ENCODE measurements around the gene GCG.

Gene GCG

GRCh38 chr2:162100579-162100978 is 51.5 kb downstream of the GCG start:
- Histone ChIP-seq H3K27ac (no peak overlapping the region), H3K9me3 (no peaks in the 10 kb centered on the region), H3K4me3 (no peak overlapping the region), H3K27me3 (no peaks in the 10 kb centered on the region), H3K4me1 (no peaks in the 10 kb centered on the region), H3K36me3 (no peaks in the 10 kb centered on the region)
- no peak for TF ChIP-seq CTCF (IDR thresholded peaks at IDR 0.05)
- intact Hi-C loops (cut with DNase I; ENCODE audit: low total_unique reads): no loop called here
- DNase-seq: no peak

GRCh38 chr2:162099836-162100235 is 52.2 kb downstream of the GCG start:
- no peak for DNase-seq
- H3K36me3 ChIP-seq: no peaks in the 10 kb centered on the region
- intact Hi-C loops (cut with DNase I; ENCODE audit: low total_unique reads): no loop called here
- H3K9me3 ChIP-seq: no peaks in the 10 kb centered on the region
- no peaks in the 10 kb centered on the region for H3K27me3 ChIP-seq
- TF ChIP-seq CTCF (IDR thresholded peaks at IDR 0.05): no peak
- no peaks in the 10 kb centered on the region for H3K4me1 ChIP-seq
- no peak overlapping the region for H3K27ac ChIP-seq
- H3K4me3 ChIP-seq: no peak overlapping the region
